ENCODE results near the gene TCF7L2.

Gene TCF7L2

DNA sequence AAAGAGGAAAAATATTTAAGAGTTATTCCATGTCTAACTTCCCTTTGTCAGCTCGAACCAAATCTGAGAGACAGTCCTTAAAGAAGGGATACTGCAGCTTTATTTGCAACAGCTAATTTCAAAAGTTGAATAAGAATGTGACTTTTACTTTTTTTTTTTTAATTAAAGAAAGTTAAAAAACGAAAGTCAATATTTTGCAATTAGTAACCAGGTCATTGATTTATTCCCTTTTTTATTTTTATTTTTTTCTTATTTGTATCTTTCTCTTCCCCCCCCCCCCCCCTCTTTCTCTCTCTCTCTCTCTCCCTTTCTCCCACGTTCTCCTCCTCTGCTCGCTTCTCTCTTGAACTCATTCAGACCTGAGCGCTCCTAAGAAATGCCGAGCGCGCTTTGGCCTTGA is 209.5 kb downstream of the TCF7L2 start:
- no peak overlapping the region for H3K4me3 Mint-ChIP-seq
- no peak for TF ChIP-seq CTCF (IDR thresholded peaks at IDR 0.05; ENCODE audit: unreplicated experiment in 3 of 3)
- no peaks in the 10 kb centered on the region for H3K27me3 Mint-ChIP-seq (ENCODE audit: low read depth)
- H3K36me3 Mint-ChIP-seq (ENCODE audit: low read depth): peaks cover 85% of the 10 kb centered on the region
- H3K27ac Mint-ChIP-seq: no peak overlapping the region
- no peaks in the 10 kb centered on the region for H3K9me3 Mint-ChIP-seq
- peaks cover 8% of the 10 kb centered on the region for H3K4me1 Mint-ChIP-seq

GRCh38 chr10:113160641-113161040 is 210.6 kb downstream of the TCF7L2 start:
- Mint-ChIP-seq H3K36me3 (ENCODE audit: low read depth) (peaks cover 83% of the 10 kb centered on the region), H3K9me3 (no peaks in the 10 kb centered on the region), H3K27ac (no peak overlapping the region), H3K4me3 (no peak overlapping the region), H3K27me3 (ENCODE audit: low read depth) (no peaks in the 10 kb centered on the region), H3K4me1 (peaks cover 8% of the 10 kb centered on the region)
- TF ChIP-seq CTCF (IDR thresholded peaks at IDR 0.05; ENCODE audit: unreplicated experiment in 3 of 3): no peak

DNA sequence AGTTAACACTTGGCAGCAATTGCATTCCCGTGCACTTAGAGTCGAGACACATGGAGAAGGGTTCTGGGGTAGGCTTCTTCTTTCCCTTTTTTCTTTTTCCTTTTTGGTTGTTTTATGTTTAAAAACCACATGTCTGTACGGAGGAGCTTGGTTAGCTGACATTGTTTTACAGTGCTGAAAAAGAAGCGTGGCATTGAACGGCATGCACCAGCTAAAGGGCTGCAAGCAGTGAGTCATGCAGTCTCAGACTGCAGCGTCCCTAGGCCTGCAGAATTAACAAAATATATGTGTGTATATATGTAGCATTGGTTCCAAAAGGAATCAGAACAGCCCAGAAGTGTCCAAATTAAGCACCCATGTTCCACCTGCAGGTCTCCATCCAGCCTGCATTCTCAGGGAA is 211.0 kb downstream of the TCF7L2 start:
- TF ChIP-seq CTCF (IDR thresholded peaks at IDR 0.05; ENCODE audit: unreplicated experiment in 3 of 3): no peak
- H3K36me3 Mint-ChIP-seq (ENCODE audit: low read depth): peaks cover 85% of the 10 kb centered on the region
- H3K27me3 Mint-ChIP-seq (ENCODE audit: low read depth): no peaks in the 10 kb centered on the region
- no peak overlapping the region for H3K4me3 Mint-ChIP-seq
- no peaks in the 10 kb centered on the region for H3K9me3 Mint-ChIP-seq
- H3K4me1 Mint-ChIP-seq: peaks cover 8% of the 10 kb centered on the region
- H3K27ac Mint-ChIP-seq: no peak overlapping the region

GRCh38 chr10:113162960-113163359 is 212.9 kb downstream of the TCF7L2 start:
- Mint-ChIP-seq H3K4me1 (peaks cover 4% of the 10 kb centered on the region), H3K4me3 (no peak overlapping the region), H3K27ac (no peak overlapping the region), H3K9me3 (no peaks in the 10 kb centered on the region), H3K36me3 (ENCODE audit: low read depth) (peaks cover 83% of the 10 kb centered on the region), H3K27me3 (ENCODE audit: low read depth) (no peaks in the 10 kb centered on the region)
- TF ChIP-seq CTCF (IDR thresholded peaks at IDR 0.05; ENCODE audit: unreplicated experiment in 3 of 3): no peak

DNA sequence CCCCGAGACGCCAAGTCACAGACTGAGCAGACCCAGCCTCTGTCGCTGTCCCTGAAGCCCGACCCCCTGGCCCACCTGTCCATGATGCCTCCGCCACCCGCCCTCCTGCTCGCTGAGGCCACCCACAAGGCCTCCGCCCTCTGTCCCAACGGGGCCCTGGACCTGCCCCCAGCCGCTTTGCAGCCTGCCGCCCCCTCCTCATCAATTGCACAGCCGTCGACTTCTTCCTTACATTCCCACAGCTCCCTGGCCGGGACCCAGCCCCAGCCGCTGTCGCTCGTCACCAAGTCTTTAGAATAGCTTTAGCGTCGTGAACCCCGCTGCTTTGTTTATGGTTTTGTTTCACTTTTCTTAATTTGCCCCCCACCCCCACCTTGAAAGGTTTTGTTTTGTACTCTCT is 215.6 kb downstream of the TCF7L2 start:
- no peaks in the 10 kb centered on the region for H3K9me3 Mint-ChIP-seq
- peaks cover 8% of the 10 kb centered on the region for H3K4me1 Mint-ChIP-seq
- H3K36me3 Mint-ChIP-seq (ENCODE audit: low read depth): peaks cover 73% of the 10 kb centered on the region
- H3K4me3 Mint-ChIP-seq: no peak overlapping the region
- no peak overlapping the region for H3K27ac Mint-ChIP-seq
- no peaks in the 10 kb centered on the region for H3K27me3 Mint-ChIP-seq (ENCODE audit: low read depth)
- TF ChIP-seq CTCF (IDR thresholded peaks at IDR 0.05; ENCODE audit: unreplicated experiment in 3 of 3): no peak

DNA sequence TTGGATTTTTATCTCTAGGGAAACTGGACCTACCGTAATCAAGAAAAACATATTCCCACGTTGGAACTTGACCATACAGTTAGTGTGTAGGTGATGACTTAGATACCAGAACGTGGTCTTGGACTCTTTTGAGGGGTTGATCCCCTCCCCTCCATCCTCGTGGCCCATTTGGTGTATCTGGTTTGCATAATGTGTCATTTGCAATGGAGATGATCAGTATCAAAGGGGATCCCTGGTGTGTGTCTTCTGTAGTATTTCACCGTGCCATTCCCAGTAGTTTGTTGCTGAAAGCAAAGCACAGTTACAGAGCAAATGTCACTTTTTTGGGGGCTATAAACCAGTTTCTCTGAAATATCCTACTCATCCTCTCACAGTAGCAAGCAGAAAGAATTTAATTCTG is 217.7 kb downstream of the TCF7L2 start:
- Mint-ChIP-seq H3K4me3 (no peak overlapping the region), H3K27me3 (ENCODE audit: low read depth) (no peaks in the 10 kb centered on the region), H3K9me3 (no peaks in the 10 kb centered on the region), H3K36me3 (ENCODE audit: low read depth) (peaks cover 55% of the 10 kb centered on the region), H3K27ac (no peak overlapping the region), H3K4me1 (peaks cover 8% of the 10 kb centered on the region)
- no peak for TF ChIP-seq CTCF (IDR thresholded peaks at IDR 0.05; ENCODE audit: unreplicated experiment in 3 of 3)

Measured in nephron (organoid).